GM23338 (cell line): ENCODE measurements around the gene MED14. TPM values are rescaled to one million over a fixed set of nuclear protein-coding genes. Genes with fewer than 3 reads are reported as not detected.

Experiments used
- ATAC-seq: fragments of 200-7000 bp; cut with Tn5 transposase; 3 replicates; pipeline ENCODE4 v1.9.1; 2020
- DNase-seq: peaks from one replicate; pipeline ENCODE4 v3.0.0-alpha.2; 2015; ENCODE audit warnings: low spot score
- H2AFZ ChIP-seq: fragments of 200-600 bp; sonication (generic); 2 replicates; pipeline ENCODE4 v1.8.0; 2016; ENCODE audit warnings: antibody characterized with exemption, mild to moderate bottlenecking, moderate library complexity
- H3F3A ChIP-seq: fragments of 200-600 bp; sonication (generic); replicated peaks from 2 replicates; pipeline ENCODE4 v1.8.0; 2017; ENCODE audit warnings: antibody characterized with exemption, mixed run types, low read depth
- H3K27ac ChIP-seq: fragments of 200-600 bp; sonication (generic); 2 replicates; pipeline ENCODE4 v1.6.1; 2016; ENCODE audit warnings: low read depth
- H3K27me3 ChIP-seq: fragments of 200-600 bp; sonication (generic); 2 replicates; pipeline ENCODE4 v1.8.0; 2016; ENCODE audit warnings: mild to moderate bottlenecking, mixed run types, moderate library complexity; ENCODE audit not compliant: insufficient read depth
- H3K36me3 ChIP-seq: fragments of 200-600 bp; sonication (generic); 2 replicates; pipeline ENCODE4 v1.8.0; 2016; ENCODE audit warnings: mild to moderate bottlenecking; ENCODE audit not compliant: insufficient read depth
- H3K4me1 ChIP-seq: fragments of 200-600 bp; sonication (generic); 2 replicates; pipeline ENCODE4 v1.8.0; 2016; ENCODE audit warnings: mild to moderate bottlenecking, moderate library complexity; ENCODE audit not compliant: insufficient read depth
- H3K4me2 ChIP-seq: fragments of 200-600 bp; sonication (generic); 2 replicates; pipeline ENCODE4 v1.7.1; 2017; ENCODE audit warnings: mixed run types
- H3K4me3 ChIP-seq: fragments of 200-600 bp; sonication (generic); 2 replicates; pipeline ENCODE4 v1.6.1; 2016; ENCODE audit warnings: mixed run types
- H3K79me2 ChIP-seq: fragments of 200-600 bp; sonication (generic); replicated peaks from 2 replicates; pipeline ENCODE4 v1.8.0; 2017; ENCODE audit warnings: mild to moderate bottlenecking; ENCODE audit not compliant: insufficient read depth
- H3K9me2 ChIP-seq: fragments of 200-600 bp; sonication (generic); 2 replicates; pipeline ENCODE4 v1.8.0; 2017; ENCODE audit not compliant: insufficient read depth
- H4K20me1 ChIP-seq: fragments of 200-600 bp; sonication (generic); replicated peaks from 2 replicates; pipeline ENCODE4 v1.8.0; 2017; ENCODE audit warnings: mild to moderate bottlenecking; ENCODE audit not compliant: insufficient read depth
- H3K27ac Mint-ChIP-seq: 2 replicates; pipeline ENCODE4 v1.8.0; 2020; ENCODE audit warnings: inconsistent platforms, mild to moderate bottlenecking, moderate library complexity, mixed read lengths
- H3K27me3 Mint-ChIP-seq: 3 replicates; pipeline ENCODE4 v1.8.0; 2022; ENCODE audit warnings: low read depth, mild to moderate bottlenecking, moderate library complexity, mixed read lengths, inconsistent platforms; ENCODE audit not compliant: insufficient read depth, poor library complexity
- H3K36me3 Mint-ChIP-seq: 3 replicates; pipeline ENCODE4 v1.8.0; 2021; ENCODE audit warnings: low read depth, mild to moderate bottlenecking, inconsistent platforms, moderate library complexity, mixed read lengths
- H3K4me1 Mint-ChIP-seq: 3 replicates; pipeline ENCODE4 v1.8.0; 2020; ENCODE audit warnings: mild to moderate bottlenecking, inconsistent platforms, mixed read lengths
- H3K4me3 Mint-ChIP-seq: 3 replicates; pipeline ENCODE4 v1.8.0; 2021; ENCODE audit warnings: moderate library complexity, mild to moderate bottlenecking, inconsistent platforms, mixed read lengths
- H3K9me3 Mint-ChIP-seq: 3 replicates; pipeline ENCODE4 v1.8.0; 2020; ENCODE audit warnings: moderate library complexity, mild to moderate bottlenecking, inconsistent platforms, mixed read lengths
- CREB1 ChIP-seq: fragments of 250-450 bp; sonication (Bioruptor Pico); IDR thresholded peaks from 2 replicates; pipeline ENCODE4 v1.5.0; 2020; ENCODE audit warnings: low read depth, mild to moderate bottlenecking, moderate library complexity
- CTCF ChIP-seq, 2 experiments: fragments of 200-600 bp in 1 of 2; sonication (generic) in 1 of 2; conservative IDR thresholded peaks; 2 replicates each; pipeline versions ENCODE4 v1.5.1 to v1.6.1; 2016 to 2017; ENCODE audit warnings: antibody characterized with exemption in 2 of 2, low read depth in 2 of 2, mild to moderate bottlenecking in 2 of 2, moderate library complexity in 1 of 2
- EZH2 ChIP-seq: fragments of 200-600 bp; sonication (generic); IDR thresholded peaks from one replicate; pipeline ENCODE4 v1.8.0; 2017; ENCODE audit warnings: antibody characterized with exemption, mild to moderate bottlenecking, low read depth; ENCODE audit not compliant: unreplicated experiment
- EZH2phosphoT487 ChIP-seq: fragments of 200-600 bp; sonication (generic); IDR thresholded peaks from one replicate; pipeline ENCODE4 v1.8.1; 2018; ENCODE audit warnings: antibody characterized with exemption; ENCODE audit not compliant: unreplicated experiment
- JUNB ChIP-seq: IDR thresholded peaks from one replicate; pipeline ENCODE4 v1.6.1; 2016; ENCODE audit warnings: antibody characterized with exemption; ENCODE audit not compliant: unreplicated experiment
- POLR2AphosphoS5 ChIP-seq: IDR thresholded peaks from 2 replicates; pipeline ENCODE4 v1.6.1; 2016; ENCODE audit warnings: antibody characterized with exemption, low read depth
- STAT1 ChIP-seq: IDR thresholded peaks from one replicate; pipeline ENCODE4 v1.6.1; 2016; ENCODE audit warnings: antibody characterized with exemption; ENCODE audit not compliant: unreplicated experiment
- ZNF114 ChIP-seq: fragments of 250-450 bp; sonication (Bioruptor Pico); IDR thresholded peaks from 2 replicates; pipeline ENCODE4 v1.5.0; 2020; ENCODE audit warnings: mild to moderate bottlenecking, moderate library complexity
- ZNF331 ChIP-seq: fragments of 250-450 bp; sonication (Bioruptor Pico); IDR thresholded peaks from 2 replicates; pipeline ENCODE4 v1.5.0; 2020; ENCODE audit warnings: low read depth, mild to moderate bottlenecking, moderate library complexity
- ZNF462 ChIP-seq: fragments of 250-450 bp; sonication (Bioruptor Pico); IDR thresholded peaks from 2 replicates; pipeline ENCODE4 v1.5.0; 2020; ENCODE audit warnings: mild to moderate bottlenecking, moderate library complexity
- polyA plus RNA-seq: library from polyadenylated mRNA; unstranded; fragments of >200 nt; fragmentation: Nextera tagmentation; extraction: Ambion mirVana; gene quantifications from 2 replicates; pipeline ENCODE4 v1.2.1, GENCODE V29; 2016
- total RNA-seq: library from RNA; depleted of rRNA; stranded (reverse); fragments of >200 nt; shearing (Covaris generic); gene quantifications from 2 replicates; pipeline ENCODE4 v1.2.3, GENCODE V29; 2014

MED14 gene
- total and polyA plus RNA-seq, 2 experiments from 2014 or later = 29.8 to 99.3 TPM

- TF ChIP-seq CTCF (conservative IDR thresholded peaks at IDR 0.05; ENCODE audit: low read depth in 2 of 2) (no peak), EZH2phosphoT487 (no peak), JUNB (no peak), POLR2AphosphoS5 (no peak), STAT1 (no peak), ZNF331 (no peak), ZNF462 (CRISPR knock-in tag) (no peak), CREB1 (no peak)
Measured at GRCh38 chrX:40719731-40720130, 15.6 kb downstream of the MED14 start (continued).

GRCh38 chrX:40719218-40719617, 16.1 kb downstream of the MED14 start:
- no peak overlapping the region for H3K4me3 ChIP-seq
- Mint-ChIP-seq H3K27me3 (no peaks in the 10 kb centered on the region), H3K4me1 (peaks cover 16% of the 10 kb centered on the region; the same call in 2 of the 3 replicates), H3K4me3 (no peak overlapping the region), H3K9me3 (no peaks in the 10 kb centered on the region), H3K36me3 (peaks cover 69% of the 10 kb centered on the region), H3K27ac (no peak overlapping the region; the same call in 1 of the 2 replicates)
- H3K36me3 ChIP-seq = peaks cover 6% of the 10 kb centered on the region; the same call in 1 of the 2 replicates
- H3F3A ChIP-seq = no peaks in the 10 kb centered on the region
- no peak overlapping the region for H2AFZ ChIP-seq
- H3K4me2 ChIP-seq = no peak overlapping the region
- no peak overlapping the region for H3K27ac ChIP-seq
- H3K27me3 ChIP-seq = no peaks in the 10 kb centered on the region
- 0 out of 2 replicates have a peak, but pooled peaks cover 12% of the 10 kb centered on the region for H3K4me1 ChIP-seq
- DNase-seq (no peak), ATAC-seq (no peak)
- H3K79me2 ChIP-seq = peaks cover 100% of the 10 kb centered on the region
- no peaks in the 10 kb centered on the region for H3K9me2 ChIP-seq
- H4K20me1 ChIP-seq = peaks cover 4% of the 10 kb centered on the region
- TF ChIP-seq ZNF114 (CRISPR knock-in tag) = no peak
- no peak for TF ChIP-seq ZNF331
- no peak for TF ChIP-seq EZH2
